Tibial artery (tissue), 4 donors: ENCODE results near the gene GRID2.
A peak's percentile ranks its signal among the peaks of the same experiment; 100 is the strongest.

Source experiments
- DNase-seq, 2 donors: peaks; one replicate each; pipeline ENCODE4 v3.0.0-alpha.2; 2019
- H3K27ac ChIP-seq, 2 donors: fragments of 200-600 bp; sonication (generic) in 1 of 2; 1 replicate in 1 of 2; 2 replicates in 1 of 2; pipeline ENCODE4 v1.5.1; 2018 to 2019; ENCODE audit warnings: mild to moderate bottlenecking in 1 of 2
- H3K27me3 ChIP-seq, 2 donors: fragments of 200-600 bp; sonication (generic) in 1 of 2; one replicate each; pipeline versions ENCODE4 v1.5.1 to v1.6.0; 2016 to 2019
- H3K36me3 ChIP-seq, 3 donors: fragments of 200-600 bp; sonication (generic) in 2 of 3; one replicate each; pipeline ENCODE4 v1.5.1; 2016 to 2019; ENCODE audit warnings: mild to moderate bottlenecking in 2 of 3
- H3K4me1 ChIP-seq, 4 donors: fragments of 200-600 bp; sonication (generic) in 2 of 4; 1 replicate in 3 of 4; 2 replicates in 1 of 4; pipeline ENCODE4 v1.5.1; 2016 to 2019
- H3K4me3 ChIP-seq, 2 donors: fragments of 200-600 bp; sonication (generic) in 1 of 2; 1 replicate in 1 of 2; 2 replicates in 1 of 2; pipeline ENCODE4 v1.5.1; 2018 to 2019; ENCODE audit warnings: mild to moderate bottlenecking in 2 of 2
- H3K9me3 ChIP-seq, 3 donors: fragments of 200-600 bp; sonication (generic) in 1 of 3; one replicate each; pipeline ENCODE4 v1.5.1; 2016 to 2019
- CTCF ChIP-seq, 2 experiments: fragments of 200-600 bp in 1 of 2; fragments of 450-650 bp in 1 of 2; IDR thresholded peaks; one replicate each; pipeline ENCODE4 v1.5.1; 2017 to 2019; ENCODE audit warnings: antibody characterized with exemption in 2 of 2, mild to moderate bottlenecking in 1 of 2, moderate library complexity in 1 of 2
- intact Hi-C: fragments of 100-400 bp; cut with DNase I; formaldehyde crosslinking; loops from one replicate; pipeline ENCODE4 v1.15.0; 2023; ENCODE audit warnings: low total_unique reads

GRID2 gene

GRCh38 chr4:93764639-93765246, 1461.0 kb downstream of the GRID2 start:
- H3K27ac ChIP-seq, result no peak overlapping the region
- DNase-seq, result no peak
- no peaks in the 10 kb centered on the region for H3K36me3 ChIP-seq
- H3K27me3 ChIP-seq, result peaks cover 0 to 2% of the 10 kb centered on the region in 2 donors
- no peak overlapping the region for H3K4me3 ChIP-seq
- peak; percentile 51 to 56 for TF ChIP-seq CTCF (IDR thresholded peaks at IDR 0.05)
- H3K9me3 ChIP-seq, result no peaks in the 10 kb centered on the region
- no peaks in the 10 kb centered on the region for H3K4me1 ChIP-seq
- intact Hi-C loops, result no loop called here

- Histone ChIP-seq H3K27ac (no peak overlapping the region), H3K27me3 (peaks cover 0 to 2% of the 10 kb centered on the region in 2 donors), H3K4me3 (no peak overlapping the region), H3K4me1 (no peaks in the 10 kb centered on the region), H3K36me3 (no peaks in the 10 kb centered on the region), H3K9me3 (no peaks in the 10 kb centered on the region)
- intact Hi-C loops, result no loop called here
- no peak for DNase-seq
- TF ChIP-seq CTCF (IDR thresholded peaks at IDR 0.05), result no peak
Measured at GRCh38 chr4:93767917-93768316, 1464.2 kb downstream of the GRID2 start.

- TF ChIP-seq CTCF (IDR thresholded peaks at IDR 0.05), result no peak
- DNase-seq, result no peak
- Histone ChIP-seq H3K36me3 (no peaks in the 10 kb centered on the region), H3K27ac (no peak overlapping the region), H3K27me3 (no peaks in the 10 kb centered on the region), H3K9me3 (no peaks in the 10 kb centered on the region), H3K4me1 (no peaks in the 10 kb centered on the region), H3K4me3 (no peak overlapping the region)
- intact Hi-C loops, result no loop called here
Measured at GRCh38 chr4:93770201-93770600, 1466.4 kb downstream of the GRID2 start.

- Histone ChIP-seq H3K4me3 (no peak overlapping the region), H3K4me1 (no peaks in the 10 kb centered on the region), H3K36me3 (no peaks in the 10 kb centered on the region), H3K27me3 (no peaks in the 10 kb centered on the region), H3K27ac (no peak overlapping the region), H3K9me3 (no peaks in the 10 kb centered on the region)
- intact Hi-C loops, result no loop called here
- no peak for DNase-seq
- no peak for TF ChIP-seq CTCF (IDR thresholded peaks at IDR 0.05)
Measured at GRCh38 chr4:93771640-93772411, 1468.1 kb downstream of the GRID2 start.

GRCh38 chr4:93772858-93773257, 1469.1 kb downstream of the GRID2 start:
- Histone ChIP-seq H3K27me3 (no peaks in the 10 kb centered on the region), H3K9me3 (no peaks in the 10 kb centered on the region), H3K4me1 (no peaks in the 10 kb centered on the region), H3K4me3 (no peak overlapping the region), H3K36me3 (no peaks in the 10 kb centered on the region), H3K27ac (no peak overlapping the region)
- intact Hi-C loops, result no loop called here
- no peak for TF ChIP-seq CTCF (IDR thresholded peaks at IDR 0.05)
- DNase-seq, result no peak
